ENCODE measurements around the gene CRYZ. TPM values are rescaled to one million over a fixed set of nuclear protein-coding genes. Genes with fewer than 3 reads are reported as not detected.
"Not testable (repeated sequence)": the region's sequence is repeated elsewhere in the genome, so short reads cannot be mapped to it uniquely, and the experiment has no call there.

Gene CRYZ
- total RNA-seq, 4 donors from 2014 or later = 22.3 to 32.6 (median 27.7) TPM

DNA sequence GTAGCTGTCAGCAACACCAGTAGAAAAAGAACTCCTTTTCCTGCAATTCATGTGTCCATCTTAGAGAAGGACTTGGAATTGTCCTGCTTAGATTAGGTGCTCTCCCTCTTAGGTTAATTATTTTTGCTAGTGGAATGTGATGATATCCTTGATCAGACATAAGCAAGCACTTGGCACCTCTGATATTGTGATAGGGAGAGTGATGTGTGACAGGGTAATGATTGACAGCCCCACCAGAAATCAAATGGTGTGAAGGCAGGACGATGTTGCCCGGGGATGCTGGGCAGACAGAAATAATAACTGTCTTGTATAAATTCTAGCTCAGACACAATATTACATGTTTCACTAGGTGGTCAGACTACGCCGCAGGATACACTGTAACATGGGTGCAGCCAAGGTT lies 4.5 kb upstream of the CRYZ start:
- WGBS, 2 donors = 82 to 95% methylated on average over 4 of the region's 4 CpGs
- Histone ChIP-seq H3K4me3 (no peak overlapping the region), H3K36me3 (peaks cover 10 to 61% (median 21%) of the 10 kb centered on the region in 3 donors), H3K4me1 (peaks cover 7 to 28% (median 10%) of the 10 kb centered on the region in 3 donors), H3K27me3 (no peaks in the 10 kb centered on the region), H3K27ac (no peak overlapping the region), H3K9me3 (no peaks in the 10 kb centered on the region)
- DNase-seq = no peak
- intact Hi-C loops (cut with DNase I) = no loop called here
- TF ChIP-seq, protein P1, sequence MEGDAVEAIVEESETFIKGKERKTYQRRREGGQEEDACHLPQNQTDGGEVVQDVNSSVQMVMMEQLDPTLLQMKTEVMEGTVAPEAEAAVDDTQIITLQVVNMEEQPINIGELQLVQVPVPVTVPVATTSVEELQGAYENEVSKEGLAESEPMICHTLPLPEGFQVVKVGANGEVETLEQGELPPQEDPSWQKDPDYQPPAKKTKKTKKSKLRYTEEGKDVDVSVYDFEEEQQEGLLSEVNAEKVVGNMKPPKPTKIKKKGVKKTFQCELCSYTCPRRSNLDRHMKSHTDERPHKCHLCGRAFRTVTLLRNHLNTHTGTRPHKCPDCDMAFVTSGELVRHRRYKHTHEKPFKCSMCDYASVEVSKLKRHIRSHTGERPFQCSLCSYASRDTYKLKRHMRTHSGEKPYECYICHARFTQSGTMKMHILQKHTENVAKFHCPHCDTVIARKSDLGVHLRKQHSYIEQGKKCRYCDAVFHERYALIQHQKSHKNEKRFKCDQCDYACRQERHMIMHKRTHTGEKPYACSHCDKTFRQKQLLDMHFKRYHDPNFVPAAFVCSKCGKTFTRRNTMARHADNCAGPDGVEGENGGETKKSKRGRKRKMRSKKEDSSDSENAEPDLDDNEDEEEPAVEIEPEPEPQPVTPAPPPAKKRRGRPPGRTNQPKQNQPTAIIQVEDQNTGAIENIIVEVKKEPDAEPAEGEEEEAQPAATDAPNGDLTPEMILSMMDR (IDR thresholded peaks at IDR 0.05) = no peak
- TF ChIP-seq POLR2A (IDR thresholded peaks at IDR 0.05) = no peak

DNA sequence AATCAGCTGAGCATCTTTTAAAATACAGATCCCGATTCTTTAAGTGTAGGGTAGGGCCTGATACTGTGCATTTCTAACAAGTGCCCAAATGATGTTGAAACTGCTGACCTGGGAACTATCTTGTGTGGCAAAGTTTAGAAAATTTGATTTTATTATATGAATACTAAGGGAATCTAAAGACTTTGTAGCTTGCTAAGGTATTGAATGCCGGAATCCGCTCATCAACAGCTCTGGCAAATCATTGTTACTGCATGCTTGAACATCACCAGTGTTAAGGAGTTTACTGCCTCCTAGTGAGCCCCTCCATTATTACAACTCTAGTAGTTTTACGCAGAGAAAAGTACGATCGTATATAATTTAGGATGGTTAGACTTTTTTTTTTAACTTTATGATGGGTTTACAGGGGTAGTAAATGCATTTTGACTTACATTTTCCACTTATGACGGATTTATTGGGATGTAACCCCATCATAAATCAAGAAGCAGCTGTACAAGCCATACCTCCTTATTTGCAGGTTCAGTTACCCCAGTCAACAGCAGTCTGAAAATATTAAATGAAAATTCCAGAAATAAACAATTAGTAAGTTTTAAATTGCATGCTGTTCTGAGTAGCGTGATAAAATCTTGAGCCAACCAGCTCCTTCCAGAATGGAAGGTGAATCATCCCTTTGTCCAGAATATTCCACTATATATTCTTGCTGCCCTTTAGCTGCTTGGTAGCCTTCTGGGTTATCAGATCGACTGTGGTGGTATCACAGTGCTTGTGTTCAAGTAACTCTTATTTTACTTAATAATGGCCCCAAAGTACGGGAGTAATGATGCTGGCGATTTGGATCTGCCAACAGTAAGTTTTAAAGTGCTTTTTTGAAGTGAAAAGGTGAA lies 994 bp upstream of the CRYZ start:
- H3K27ac ChIP-seq = peak overlapping the region; percentile 82 to 93 (median 86)
- TF ChIP-seq, protein P1 (IDR thresholded peaks at IDR 0.05) = peak; percentile 50 to 73 (median 62)
- TF ChIP-seq POLR2A (IDR thresholded peaks at IDR 0.05) = no peak
- peaks cover 20 to 51% (median 21%) of the 10 kb centered on the region in 3 donors for H3K4me1 ChIP-seq
- peak overlapping the region; percentile 60 to 85 (median 66) for H3K4me3 ChIP-seq
- WGBS, 2 donors = 17 to 24% methylated on average over 11 of the region's 11 CpGs
- H3K9me3 ChIP-seq = no peaks in the 10 kb centered on the region
- peaks cover 0 to 32% (median 0%) of the 10 kb centered on the region in 3 donors for H3K36me3 ChIP-seq
- intact Hi-C loops (cut with DNase I) = no loop called here
- no peak for DNase-seq
- no peaks in the 10 kb centered on the region for H3K27me3 ChIP-seq

DNA sequence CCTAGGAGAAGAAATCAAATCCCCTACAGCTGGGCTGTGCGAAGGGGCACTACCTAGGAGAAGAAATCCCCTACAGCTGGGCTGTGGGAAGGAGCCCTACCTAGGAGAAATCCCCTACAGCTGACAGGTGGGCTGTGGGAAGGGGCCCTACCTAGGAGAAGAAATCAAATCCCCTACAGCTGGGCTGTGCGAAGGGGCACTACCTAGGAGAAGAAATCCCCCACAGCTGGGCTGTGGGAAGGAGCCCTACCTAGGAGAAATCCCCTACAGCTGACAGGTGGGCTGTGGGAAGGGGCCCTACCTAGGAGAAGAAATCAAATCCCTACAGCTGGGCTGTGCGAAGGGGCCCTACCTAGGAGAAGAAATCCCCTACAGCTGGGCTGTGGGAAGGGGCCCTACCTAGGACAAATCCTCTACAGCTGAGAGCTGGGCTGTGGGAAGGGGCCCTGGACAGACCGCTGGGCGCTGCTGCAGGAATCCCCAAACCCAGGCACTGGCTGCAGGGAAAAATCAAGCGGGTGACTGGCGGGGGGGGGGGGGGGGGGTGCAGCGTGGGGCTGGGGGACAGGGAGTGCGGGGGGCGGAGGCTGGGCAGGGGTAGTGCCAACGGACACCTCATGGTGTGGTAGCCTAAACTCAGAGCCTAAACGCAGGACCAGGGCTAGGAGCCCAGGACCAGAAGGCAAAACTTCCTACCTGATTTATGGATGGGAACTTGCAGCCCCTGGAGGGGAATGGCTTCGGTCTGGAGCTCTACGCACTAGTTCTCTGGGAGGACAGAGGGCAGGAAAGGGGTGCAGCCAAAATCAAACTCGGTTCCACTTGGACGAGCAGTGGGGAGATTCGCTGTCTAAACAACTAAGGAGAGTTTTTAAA lies 541 bp downstream of the CRYZ start:
- DNase-seq; H3K9me3 ChIP-seq; intact Hi-C loops (cut with DNase I); H3K27me3 ChIP-seq: not testable (repeated sequence)
- peak overlapping the region; percentile 60 to 85 (median 66) for H3K4me3 ChIP-seq
- H3K4me1 ChIP-seq = peaks cover 20 to 51% (median 21%) of the 10 kb centered on the region in 3 donors
- 15 to 28% methylated on average over 6 to 11 of the region's 17 CpGs for WGBS, 2 donors
- peak overlapping the region; percentile 82 to 93 (median 86) for H3K27ac ChIP-seq
- H3K36me3 ChIP-seq = peaks cover 0 to 23% (median 0%) of the 10 kb centered on the region in 3 donors

DNA sequence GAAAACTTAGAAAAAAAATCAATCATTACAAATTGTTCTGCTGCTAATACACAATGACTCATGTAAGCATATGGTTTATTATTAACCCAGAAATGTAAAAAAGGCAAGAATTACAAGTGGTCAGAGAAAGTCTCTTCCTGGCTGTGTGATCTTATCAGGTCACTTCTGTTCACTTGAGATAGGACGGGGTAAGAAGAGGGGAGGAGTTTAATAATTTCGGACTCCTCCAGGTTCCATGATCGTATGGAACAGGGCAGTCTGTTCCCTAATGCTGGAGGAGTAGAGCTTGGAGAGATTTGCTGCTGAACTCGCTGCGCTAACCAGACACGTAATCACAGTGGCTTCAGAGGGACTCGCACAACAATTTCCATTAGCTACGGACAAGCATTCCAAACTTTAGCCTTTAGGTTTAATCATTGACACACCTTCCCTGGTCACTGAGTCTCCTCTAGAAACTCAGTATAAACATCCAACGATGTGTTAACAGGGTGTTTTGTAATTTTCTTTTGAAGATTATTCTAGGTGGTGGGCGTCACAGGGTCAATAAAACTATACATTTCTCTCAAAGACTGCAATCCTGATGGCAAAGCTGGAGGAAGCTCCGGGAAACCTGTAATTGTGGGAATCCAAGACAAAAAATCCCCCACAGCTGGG lies 1.3 kb downstream of the CRYZ start:
- 72 to 79% methylated on average over 9 to 11 of the region's 11 CpGs for WGBS, 2 donors
- H3K4me3 ChIP-seq = peak overlapping the region in 3 of 4 donors; percentile 60 to 85 (median 64)
- intact Hi-C loops (cut with DNase I) = no loop called here
- peak overlapping the region in 1 of 4 donors; percentile 83 for H3K27ac ChIP-seq
- no peak for TF ChIP-seq POLR2A (IDR thresholded peaks at IDR 0.05)
- TF ChIP-seq, protein P1 (IDR thresholded peaks at IDR 0.05) = no peak
- peaks cover 20 to 51% (median 21%) of the 10 kb centered on the region in 3 donors for H3K4me1 ChIP-seq
- no peaks in the 10 kb centered on the region for H3K9me3 ChIP-seq
- H3K36me3 ChIP-seq = peaks cover 0 to 16% (median 0%) of the 10 kb centered on the region in 3 donors
- DNase-seq = no peak
- no peaks in the 10 kb centered on the region for H3K27me3 ChIP-seq
